Liver (tissue), 9 donors: ENCODE measurements around the gene GRIN3B. TPM values are rescaled to one million over a fixed set of nuclear protein-coding genes. Genes with fewer than 3 reads are reported as not detected.

ENCODE experiments used
- DNase-seq: peaks from one replicate; pipeline ENCODE4 v3.0.0-alpha.2; 2017; ENCODE audit warnings: low spot score
- H3K27ac ChIP-seq, 2 donors: one replicate each; pipeline ENCODE4 v1.7.0; 2013; ENCODE audit warnings: inconsistent platforms in 2 of 2, low read length in 2 of 2, control low read depth in 1 of 2, low read depth in 1 of 2, mild to moderate bottlenecking in 1 of 2
- H3K27me3 ChIP-seq, 4 donors: one replicate each; pipeline versions ENCODE4 v1.6.1 to v1.7.0; 2013; ENCODE audit warnings: low read length in 3 of 4, inconsistent platforms in 1 of 4, mild to moderate bottlenecking in 1 of 4, moderate library complexity in 1 of 4; ENCODE audit not compliant: control insufficient read depth in 4 of 4, insufficient read depth in 4 of 4
- H3K36me3 ChIP-seq, 4 donors: one replicate each; pipeline versions ENCODE4 v1.6.1 to v1.7.0; 2013; ENCODE audit warnings: low read length in 3 of 4, mild to moderate bottlenecking in 3 of 4, low read depth in 1 of 4, moderate library complexity in 1 of 4; ENCODE audit not compliant: control insufficient read depth in 4 of 4, insufficient read depth in 3 of 4
- H3K4me1 ChIP-seq, 4 donors: one replicate each; pipeline versions ENCODE4 v1.6.1 to v1.7.0; 2013; ENCODE audit warnings: low read length in 3 of 4, mild to moderate bottlenecking in 3 of 4, moderate library complexity in 1 of 4; ENCODE audit not compliant: control insufficient read depth in 4 of 4, insufficient read depth in 4 of 4
- H3K4me3 ChIP-seq, 3 donors: one replicate each; pipeline versions ENCODE4 v1.6.1 to v1.7.0; 2013; ENCODE audit warnings: low read length in 3 of 3, control low read depth in 1 of 3, low read depth in 1 of 3, mild to moderate bottlenecking in 1 of 3
- H3K9ac ChIP-seq, 2 donors: one replicate each; pipeline ENCODE4 v1.7.0; 2013; ENCODE audit warnings: low read length in 2 of 2, mild to moderate bottlenecking in 2 of 2, moderate library complexity in 2 of 2, control low read depth in 1 of 2, low read depth in 1 of 2
- H3K9me3 ChIP-seq, 4 donors: one replicate each; pipeline versions ENCODE4 v1.6.1 to v1.7.0; 2013; ENCODE audit warnings: low read length in 3 of 4; ENCODE audit not compliant: control insufficient read depth in 4 of 4
- ATF3 ChIP-seq: IDR thresholded peaks from 2 replicates; pipeline ENCODE4 v1.6.1; 2016; ENCODE audit warnings: antibody characterized with exemption
- CTCF ChIP-seq: fragments of 150-350 bp; IDR thresholded peaks from 2 replicates; pipeline ENCODE4 v1.5.1; 2017; ENCODE audit warnings: improper control_type of control experiment, low read depth, low read length; ENCODE audit not compliant: missing input control
- EGR1 ChIP-seq, 2 donors: IDR thresholded peaks; 2 replicates each; pipeline ENCODE4 v1.6.1; 2016 to 2018; ENCODE audit warnings: antibody characterized with exemption in 2 of 2, low read depth in 2 of 2
- FOXA1 ChIP-seq: IDR thresholded peaks from 2 replicates; pipeline ENCODE4 v1.6.1; 2016; ENCODE audit warnings: antibody characterized with exemption
- FOXA2 ChIP-seq: IDR thresholded peaks from 2 replicates; pipeline ENCODE4 v1.6.1; 2016; ENCODE audit warnings: antibody characterized with exemption
- GABPA ChIP-seq, 2 donors: IDR thresholded peaks in 1 of 2; conservative IDR thresholded peaks in 1 of 2; 2 replicates each; pipeline ENCODE4 v1.6.1; 2016; ENCODE audit warnings: antibody characterized with exemption in 2 of 2, mild to moderate bottlenecking in 1 of 2, moderate library complexity in 1 of 2
- JUND ChIP-seq, 2 donors: IDR thresholded peaks; 2 replicates each; pipeline ENCODE4 v1.6.1; 2016; ENCODE audit warnings: antibody characterized with exemption in 2 of 2
- MAX ChIP-seq: IDR thresholded peaks from 2 replicates; pipeline ENCODE4 v1.6.1; 2016; ENCODE audit warnings: antibody characterized with exemption
- RAD21 ChIP-seq, 2 donors: IDR thresholded peaks; 2 replicates each; pipeline ENCODE4 v1.6.1; 2016; ENCODE audit warnings: antibody characterized with exemption in 2 of 2, mild to moderate bottlenecking in 2 of 2
- TAF1 ChIP-seq: conservative IDR thresholded peaks from 2 replicates; pipeline ENCODE4 v1.6.1; 2016; ENCODE audit warnings: antibody characterized with exemption, mild to moderate bottlenecking
- ZBTB33 ChIP-seq: IDR thresholded peaks from 2 replicates; pipeline ENCODE4 v1.6.1; 2016; ENCODE audit warnings: antibody characterized with exemption
- WGBS: extraction: QIAGEN DNeasy Blood & Tissue Kit; methylation state at CpG from one replicate; pipeline ENCODE4 v1.1.7; 2013; 5-methylcytosine and 5-hydroxymethylcytosine counted together
- polyA plus RNA-seq, 2 donors: library from polyadenylated mRNA; stranded (reverse) in 1 of 2; unstranded in 1 of 2; fragments of 200-250 nt in 1 of 2; fragments of >200 nt in 1 of 2; fragmentation: Nextera tagmentation in 1 of 2; extraction: Ambion mirVana in 1 of 2; gene quantifications; one replicate each; pipeline versions ENCODE4 v1.2.1 to v1.2.3, GENCODE V29; 2013 to 2015
- total RNA-seq, 2 donors: library from RNA; depleted of rRNA; stranded (reverse); fragments of >200 nt; gene quantifications; one replicate each; pipeline ENCODE4 v1.2.3, GENCODE V29; 2014
- donor health status: healthy.
- donor health status: healthy.
- donor health status: healthy.
- donor health status: healthy.
- donor health status: healthy.

Gene GRIN3B
- total and polyA plus RNA-seq, 4 donors: 0.05 TPM; not detected in 3

- H3K27ac ChIP-seq: no peak overlapping the region
- H3K36me3 ChIP-seq: no peaks in the 10 kb centered on the region
- H3K4me1 ChIP-seq: peaks cover 3 to 7% (median 4%) of the 10 kb centered on the region in 4 donors
- 81% methylated on average over 14 of the region's 14 CpGs for WGBS
- DNase-seq: no peak
- H3K27me3 ChIP-seq: no peaks in the 10 kb centered on the region
- H3K9ac ChIP-seq: no peak overlapping the region
- H3K9me3 ChIP-seq: no peaks in the 10 kb centered on the region
- no peak overlapping the region for H3K4me3 ChIP-seq
- no peak for TF ChIP-seq TAF1
- no peak for TF ChIP-seq GABPA (IDR thresholded peaks at IDR 0.05 in 1 of 2, conservative IDR thresholded peaks at IDR 0.05 in 1 of 2)
- TF ChIP-seq RAD21 (IDR thresholded peaks at IDR 0.05): no peak
- no peak for TF ChIP-seq FOXA2
- no peak for TF ChIP-seq CTCF
These were observed 45.9 kb upstream of the GRIN3B start for GRCh38 chr19:954272-954671.

GRCh38 chr19:954672-955494 is 45.3 kb upstream of the GRIN3B start:
- no peak overlapping the region for H3K27ac ChIP-seq

More at GRCh38 chr19:954672-955494, 45.3 kb upstream of the GRIN3B start:
- Histone ChIP-seq H3K4me1 (peaks cover 3 to 7% (median 4%) of the 10 kb centered on the region in 4 donors), H3K36me3 (peaks cover 0 to 1% (median 0%) of the 10 kb centered on the region in 4 donors), H3K9me3 (no peaks in the 10 kb centered on the region), H3K27me3 (no peaks in the 10 kb centered on the region), H3K4me3 (no peak overlapping the region), H3K9ac (no peak overlapping the region)
- 90% methylated on average over 43 of the region's 43 CpGs for WGBS
- TF ChIP-seq ZBTB33: no peak
- TF ChIP-seq FOXA1: no peak
- TF ChIP-seq CTCF: no peak
- no peak for TF ChIP-seq ATF3
- TF ChIP-seq JUND (IDR thresholded peaks at IDR 0.05): no peak
- no peak for TF ChIP-seq TAF1
- TF ChIP-seq GABPA (IDR thresholded peaks at IDR 0.05 in 1 of 2, conservative IDR thresholded peaks at IDR 0.05 in 1 of 2): no peak
- no peak for TF ChIP-seq MAX
- TF ChIP-seq EGR1 (IDR thresholded peaks at IDR 0.05; ENCODE audit: low read depth in 2 of 2): no peak
- no peak for DNase-seq
